HG03378 (cell line): ENCODE results near the gene HLA-DQA2.
"Not testable (repeated sequence)": the region's sequence is repeated elsewhere in the genome, so short reads cannot be mapped to it uniquely, and the experiment has no call there.

Experiments
- ATAC-seq: cut with Tn5 transposase; IDR thresholded peaks from one replicate; pipeline ENCODE4 v1.9.1; 2021; ENCODE audit warnings: mild to moderate bottlenecking, moderate library complexity; ENCODE audit not compliant: unreplicated experiment

HLA-DQA2 gene

DNA sequence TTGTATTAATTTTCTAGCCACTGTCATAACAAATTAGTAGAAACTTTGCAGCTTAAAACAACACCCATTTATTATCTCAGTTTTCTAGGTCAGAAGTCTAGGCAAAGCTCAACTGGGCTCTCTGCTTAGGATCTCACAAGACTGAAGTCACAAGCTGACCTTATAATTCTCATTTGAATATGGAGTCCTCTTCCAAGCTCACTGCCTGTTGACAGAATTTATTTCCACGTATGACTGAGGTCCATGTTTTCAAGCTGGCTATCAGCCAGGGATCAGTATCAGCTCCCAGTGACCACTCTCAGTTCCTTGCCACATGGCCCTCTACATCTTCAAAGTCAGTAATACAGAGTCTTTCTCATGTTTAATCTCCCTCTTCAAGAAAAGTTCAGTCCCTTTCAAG is 33.9 kb downstream of the HLA-DQA2 start:
- ATAC-seq = no peak

- no peak for ATAC-seq
These were observed 37.8 kb downstream of the HLA-DQA2 start for GRCh38 chr6:32779036-32779435.

DNA sequence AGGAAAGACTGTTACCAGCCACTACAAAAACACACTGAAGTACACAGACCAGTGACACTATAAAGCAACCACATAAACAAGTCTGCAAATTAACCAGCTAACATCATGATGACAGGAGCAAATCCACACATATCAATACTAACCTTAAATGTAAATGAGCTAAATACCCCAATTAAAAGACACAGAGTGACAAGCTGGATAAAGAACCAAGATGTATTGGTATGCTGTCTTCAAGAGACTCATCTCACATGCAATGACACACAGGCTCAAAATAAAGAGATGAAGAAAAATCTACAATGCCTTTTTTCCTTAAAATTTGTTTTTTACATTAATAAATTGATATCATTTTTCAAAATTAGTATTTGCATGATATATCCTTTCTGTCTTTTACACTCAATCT is 41.7 kb downstream of the HLA-DQA2 start:
- not testable (repeated sequence) for ATAC-seq

DNA sequence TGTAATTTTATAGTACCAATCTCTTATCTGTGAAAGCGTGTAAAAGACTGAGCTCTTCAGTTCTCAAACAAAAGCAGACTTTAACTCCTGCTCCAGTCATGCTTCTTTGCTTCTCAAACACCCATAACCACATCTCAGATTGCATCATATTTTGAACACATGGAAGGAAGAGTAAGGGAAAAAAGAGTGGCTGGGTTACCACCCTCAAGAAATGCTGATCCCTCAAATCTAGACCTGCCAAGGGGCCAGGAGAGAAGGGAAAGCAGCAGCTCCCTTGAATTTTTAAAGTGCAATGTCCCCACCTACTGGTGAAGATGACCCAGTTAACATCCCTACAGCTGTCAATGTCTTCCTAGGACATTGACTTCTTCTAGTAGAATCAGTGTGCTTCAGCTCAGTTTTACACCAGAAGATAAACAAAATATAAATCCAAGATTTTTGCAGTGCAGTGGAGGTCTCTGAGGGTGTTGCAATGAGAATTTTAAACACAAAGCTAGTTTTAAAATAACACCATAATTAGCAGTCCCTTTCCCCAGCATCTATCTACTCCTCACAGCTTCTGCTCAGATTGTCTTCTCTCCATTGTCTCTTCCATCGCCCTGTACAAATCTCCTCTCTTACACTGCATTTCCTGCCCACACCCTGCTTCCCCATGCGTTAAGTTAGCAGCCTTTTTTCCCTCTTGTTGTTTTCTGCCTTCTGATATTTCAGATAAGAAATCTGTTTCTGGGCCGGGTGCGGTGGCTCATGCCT is 44.8 kb downstream of the HLA-DQA2 start:
- no peak for ATAC-seq

GRCh38 chr6:32790306-32790705 is 49.1 kb downstream of the HLA-DQA2 start:
- no peak for ATAC-seq

GRCh38 chr6:32792901-32793435 is 51.8 kb downstream of the HLA-DQA2 start:
- no peak for ATAC-seq

GRCh38 chr6:32794510-32794909 is 53.3 kb downstream of the HLA-DQA2 start:
- no peak for ATAC-seq
